A549 (cell line): ENCODE data around the gene LSM3.

ENCODE experiments used
- CEBPB ChIP-seq, 2 experiments: fragments of >200 bp in 1 of 2; sonication (Bioruptor Twin) in 1 of 2; formaldehyde crosslinking in 1 of 2; IDR thresholded peaks; 2 replicates each; pipeline ENCODE4 v1.6.1; 2012 to 2016
- CTCF ChIP-seq: fragments of >200 bp; sonication (Bioruptor Twin); formaldehyde crosslinking; IDR thresholded peaks from 3 replicates; pipeline ENCODE4 v1.5.1; 2016
- POLR2A ChIP-seq: IDR thresholded peaks from 2 replicates; pipeline ENCODE4 v1.6.1; 2012; ENCODE audit warnings: mild to moderate bottlenecking, low read length
- RFX5 ChIP-seq: fragments of 450-650 bp; IDR thresholded peaks from 2 replicates; pipeline ENCODE4 v1.7.1; 2014; ENCODE audit warnings: antibody characterized with exemption, mild to moderate bottlenecking, moderate library complexity
- TF ChIP-seq, protein P1 (sequence below): IDR thresholded peaks from 2 replicates; pipeline ENCODE4 v1.6.1; 2012

DNA sequence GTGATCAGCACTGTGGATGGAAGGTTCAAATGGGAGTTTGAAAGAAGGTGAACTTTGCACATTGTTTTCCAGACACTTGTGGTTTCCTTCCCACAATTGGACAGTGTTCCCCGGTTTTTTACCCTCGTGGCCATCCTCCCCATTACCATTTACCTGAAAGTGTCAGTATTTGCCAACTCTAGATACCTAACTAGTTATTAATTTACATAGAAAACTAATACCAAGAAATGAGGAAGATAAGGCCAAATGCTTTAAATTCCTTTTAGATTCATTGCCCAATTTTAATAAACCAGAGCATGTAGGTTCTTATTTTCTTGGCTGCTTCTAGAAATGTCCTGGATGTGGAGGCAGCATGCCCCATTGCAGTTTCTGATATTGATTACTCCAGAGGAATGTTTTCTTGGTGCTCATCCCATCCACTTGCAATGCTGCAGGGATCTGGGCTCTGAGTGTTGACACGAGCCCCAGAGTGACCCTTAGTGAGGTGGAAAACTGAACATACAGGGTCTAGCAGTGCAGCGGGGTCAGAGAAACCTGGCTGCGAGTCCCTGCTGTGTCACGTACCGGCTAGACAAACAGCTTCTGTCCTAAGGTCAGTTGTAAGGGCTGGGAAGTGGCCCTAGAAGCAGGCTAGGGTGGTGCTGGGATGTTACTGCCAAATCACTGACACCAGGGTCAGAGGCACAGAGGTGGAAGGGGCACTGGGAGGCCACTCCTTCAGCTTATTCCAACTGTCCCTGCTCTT is 23.5 kb downstream of the LSM3 start:
- TF ChIP-seq CTCF, result no peak
- TF ChIP-seq CEBPB (IDR thresholded peaks at IDR 0.05), result no peak
- TF ChIP-seq, protein P1, sequence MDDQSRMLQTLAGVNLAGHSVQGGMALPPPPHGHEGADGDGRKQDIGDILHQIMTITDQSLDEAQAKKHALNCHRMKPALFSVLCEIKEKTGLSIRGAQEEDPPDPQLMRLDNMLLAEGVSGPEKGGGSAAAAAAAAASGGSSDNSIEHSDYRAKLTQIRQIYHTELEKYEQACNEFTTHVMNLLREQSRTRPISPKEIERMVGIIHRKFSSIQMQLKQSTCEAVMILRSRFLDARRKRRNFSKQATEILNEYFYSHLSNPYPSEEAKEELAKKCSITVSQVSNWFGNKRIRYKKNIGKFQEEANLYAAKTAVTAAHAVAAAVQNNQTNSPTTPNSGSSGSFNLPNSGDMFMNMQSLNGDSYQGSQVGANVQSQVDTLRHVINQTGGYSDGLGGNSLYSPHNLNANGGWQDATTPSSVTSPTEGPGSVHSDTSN, result no peak
- no peak for TF ChIP-seq POLR2A
- TF ChIP-seq RFX5, result no peak
